Fibroblast of lung (primary cell): Measurements from ENCODE around the gene YJU2. TPM values are rescaled to one million over a fixed set of nuclear protein-coding genes. Genes with fewer than 3 reads are reported as not detected.

ENCODE experiments used
- DNase-seq, 2 donors: peaks; one replicate each; pipeline versions ENCODE4 v3.0.0 to v3.0.0-alpha.2; 2010; ENCODE audit warnings: low read depth in 2 of 2
- H2AFZ ChIP-seq: 2 replicates; pipeline ENCODE4 v1.5.1; 2012; ENCODE audit warnings: low read length, control low read depth, inconsistent platforms
- H3K27ac ChIP-seq: 2 replicates; pipeline ENCODE4 v1.5.1; 2011; ENCODE audit warnings: low read length, control low read depth; ENCODE audit not compliant: insufficient read depth
- H3K27me3 ChIP-seq: 2 replicates; pipeline ENCODE4 v1.5.1; 2011; ENCODE audit warnings: mild to moderate bottlenecking, low read length; ENCODE audit not compliant: control insufficient read depth, insufficient read depth
- H3K36me3 ChIP-seq: 2 replicates; pipeline ENCODE4 v1.5.1; 2011; ENCODE audit warnings: low read length; ENCODE audit not compliant: control insufficient read depth, insufficient read depth
- H3K4me1 ChIP-seq: 2 replicates; pipeline ENCODE4 v1.5.1; 2011; ENCODE audit warnings: low read length; ENCODE audit not compliant: control insufficient read depth, insufficient read depth; ENCODE audit errors: extremely low read depth
- H3K4me2 ChIP-seq: 2 replicates; pipeline ENCODE4 v1.5.1; 2011; ENCODE audit warnings: low read length, control low read depth; ENCODE audit not compliant: insufficient read depth; ENCODE audit errors: extremely low read depth
- H3K4me3 ChIP-seq, 4 experiments: fragments of 200-600 bp in 1 of 4; sonication (generic) in 1 of 4; replicated peaks in 1 of 4; 2 replicates each; pipeline ENCODE4 v1.5.1; 2011 to 2016; ENCODE audit warnings: low read length in 4 of 4, low read depth in 3 of 4, mild to moderate bottlenecking in 3 of 4, control low read depth in 2 of 4, inconsistent platforms in 1 of 4, mixed read lengths in 1 of 4; ENCODE audit not compliant: insufficient read depth in 1 of 4; ENCODE audit errors: control extremely low read depth in 1 of 4
- H3K79me2 ChIP-seq: 2 replicates; pipeline ENCODE4 v1.5.1; 2012; ENCODE audit warnings: mild to moderate bottlenecking, low read length, inconsistent platforms; ENCODE audit not compliant: control insufficient read depth, insufficient read depth
- H3K9ac ChIP-seq: 2 replicates; pipeline ENCODE4 v1.5.1; 2011; ENCODE audit warnings: mild to moderate bottlenecking, low read length, control low read depth; ENCODE audit not compliant: insufficient read depth
- H3K9me3 ChIP-seq: 2 replicates; pipeline ENCODE4 v1.5.1; 2012; ENCODE audit warnings: low read depth, low read length; ENCODE audit not compliant: control insufficient read depth, insufficient read depth
- H4K20me1 ChIP-seq: 2 replicates; pipeline ENCODE4 v1.5.1; 2011; ENCODE audit warnings: low read length; ENCODE audit not compliant: control insufficient read depth, insufficient read depth; ENCODE audit errors: extremely low read depth
- CTCF ChIP-seq, 2 donors: IDR thresholded peaks in 1 of 2; conservative IDR thresholded peaks in 1 of 2; 1 replicate in 1 of 2; 2 replicates in 1 of 2; pipeline ENCODE4 v1.5.1; 2011 to 2012; ENCODE audit warnings: low read length in 2 of 2, control low read depth in 1 of 2, inconsistent platforms in 1 of 2, low read depth in 1 of 2, mild to moderate bottlenecking in 1 of 2
- EZH2 ChIP-seq: IDR thresholded peaks from 2 replicates; pipeline ENCODE4 v1.5.1; 2012; ENCODE audit warnings: low read length, control low read depth, mild to moderate bottlenecking; ENCODE audit errors: missing control alignments
- polyA plus RNA-seq, 2 donors: library from polyadenylated mRNA; depleted of rRNA in 1 of 2; stranded (reverse) in 1 of 2; unstranded in 1 of 2; fragments of >200 nt; gene quantifications; 2 replicates each; pipeline ENCODE4 v1.2.1, GENCODE V29; 2011 to 2012; ENCODE audit warnings: missing spikeins in 1 of 2
- total RNA-seq: library from RNA; depleted of rRNA; stranded (reverse); fragments of >200 nt; gene quantifications from 2 replicates; pipeline ENCODE4 v1.2.1, GENCODE V29; 2014

The YJU2 gene
- total and polyA plus RNA-seq, 2 donors (not counting 1 experiment from before 2014, with no cell fraction given) = 10.7 to 14.7 TPM

- H2AFZ ChIP-seq = no peak within 1 kb of the TSS
- H3K4me2 ChIP-seq = no peak within 1 kb of the TSS
- H3K27ac ChIP-seq = no peak within 1 kb of the TSS
- H3K36me3 ChIP-seq = no peaks in the 10 kb centered on the region
- no peaks in the 10 kb centered on the region for H3K27me3 ChIP-seq
- no peak within 1 kb of the TSS for H3K9ac ChIP-seq
- no peak for DNase-seq
- no peaks in the 10 kb centered on the region for H4K20me1 ChIP-seq
- no peaks in the 10 kb centered on the region for H3K79me2 ChIP-seq
- H3K9me3 ChIP-seq = no peaks in the 10 kb centered on the region
- TF ChIP-seq CTCF (conservative IDR thresholded peaks at IDR 0.05 in 1 of 2, IDR thresholded peaks at IDR 0.05 in 1 of 2; ENCODE audit: low read depth in 1 of 2, low read length in 2 of 2) (no peak), EZH2 (no peak)
- H3K4me1 ChIP-seq = no peaks in the 10 kb centered on the region
- H3K4me3 ChIP-seq = no peak within 1 kb of the TSS
Measured at GRCh38 chr19:4302243-4302640, 55.4 kb downstream of the YJU2 start, which contains the start of gene TMIGD2. TSS of gene TMIGD2 (minus strand) at chr19:4302389. CDS start at chr19:4302385, 4 bp downstream.

- Histone ChIP-seq H3K4me2 (peak overlapping the region; percentile 32), H3K9me3 (no peaks in the 10 kb centered on the region), H3K27ac (no peak overlapping the region), H3K9ac (no peak overlapping the region), H3K79me2 (no peaks in the 10 kb centered on the region), H2AFZ (no peak overlapping the region), H3K27me3 (no peaks in the 10 kb centered on the region), H3K36me3 (no peaks in the 10 kb centered on the region), H3K4me3 (peak overlapping the region in 1 of 4 experiments; percentile 47), H4K20me1 (no peaks in the 10 kb centered on the region), H3K4me1 (no peaks in the 10 kb centered on the region)
- TF ChIP-seq CTCF (conservative IDR thresholded peaks at IDR 0.05 in 1 of 2, IDR thresholded peaks at IDR 0.05 in 1 of 2; ENCODE audit: low read depth in 1 of 2, low read length in 2 of 2) (no peak), EZH2 (no peak)
- no peak for DNase-seq
Measured at GRCh38 chr19:4303819-4304537, 57.1 kb downstream of the YJU2 start.

GRCh38 chr19:4304538-4305256 is 57.8 kb downstream of the YJU2 start, which contains the start of gene FSD1:
TSS of gene FSD1 (plus strand) at chr19:4304598. CDS start at chr19:4304747, 149 bp downstream.
- peak within 1 kb of the TSS in 2 of 4 experiments; percentile 6 to 47 for H3K4me3 ChIP-seq
- H4K20me1 ChIP-seq = no peaks in the 10 kb centered on the region
- H3K27me3 ChIP-seq = no peaks in the 10 kb centered on the region
- no peak within 1 kb of the TSS for H3K9ac ChIP-seq
- TF ChIP-seq CTCF (conservative IDR thresholded peaks at IDR 0.05 in 1 of 2, IDR thresholded peaks at IDR 0.05 in 1 of 2; ENCODE audit: low read depth in 1 of 2, low read length in 2 of 2) (no peak), EZH2 (no peak)
- peak within 1 kb of the TSS; percentile 32 for H3K4me2 ChIP-seq
- DNase-seq = peak; percentile 37 to 42
- H3K9me3 ChIP-seq = no peaks in the 10 kb centered on the region
- H2AFZ ChIP-seq = no peak within 1 kb of the TSS
- H3K27ac ChIP-seq = no peak within 1 kb of the TSS
- H3K36me3 ChIP-seq = no peaks in the 10 kb centered on the region
- no peaks in the 10 kb centered on the region for H3K79me2 ChIP-seq
- no peaks in the 10 kb centered on the region for H3K4me1 ChIP-seq
